ENCODE data around the gene MYZAP.

The MYZAP gene

GRCh38 chr15:57706405-57707209 is 114.9 kb downstream of the MYZAP start, which contains the start of gene POLR2M:
TSS of gene POLR2M (plus strand) at chr15:57706714. CDS start at chr15:57706843, 129 bp downstream.
- peak within 1 kb of the TSS; percentile 91 for H3K4me3 ChIP-seq (ENCODE audit: low read depth, low read length)
- peak; percentile 99 for DNase-seq (ENCODE audit: low read depth)

GRCh38 chr15:57708047-57708446 is 116.3 kb downstream of the MYZAP start:
- no peak for TF ChIP-seq CTCF (conservative IDR thresholded peaks at IDR 0.05; ENCODE audit: low read depth, low read length)
- peak; percentile 56 for DNase-seq (ENCODE audit: low read depth)
- peak overlapping the region; percentile 91 for H3K4me3 ChIP-seq (ENCODE audit: low read depth, low read length)

More at GRCh38 chr15:57706405-57707209, 114.9 kb downstream of the MYZAP start, which contains the start of gene POLR2M:
- no peak for TF ChIP-seq CTCF (conservative IDR thresholded peaks at IDR 0.05; ENCODE audit: low read depth, low read length)

- no peak overlapping the region for H3K4me3 ChIP-seq (ENCODE audit: low read depth, low read length)
- no peak for DNase-seq (ENCODE audit: low read depth)
- no peak for TF ChIP-seq CTCF (conservative IDR thresholded peaks at IDR 0.05; ENCODE audit: low read depth, low read length)
These were observed 126.6 kb downstream of the MYZAP start for GRCh38 chr15:57718309-57718708.

GRCh38 chr15:57720867-57721266 is 129.2 kb downstream of the MYZAP start:
- peak; percentile 40 for DNase-seq (ENCODE audit: low read depth)
- no peak overlapping the region for H3K4me3 ChIP-seq (ENCODE audit: low read depth, low read length)
- no peak for TF ChIP-seq CTCF (conservative IDR thresholded peaks at IDR 0.05; ENCODE audit: low read depth, low read length)

- no peak for DNase-seq (ENCODE audit: low read depth)
- H3K4me3 ChIP-seq (ENCODE audit: low read depth, low read length), result no peak overlapping the region
- TF ChIP-seq CTCF (conservative IDR thresholded peaks at IDR 0.05; ENCODE audit: low read depth, low read length), result no peak
These were observed 134.7 kb downstream of the MYZAP start for GRCh38 chr15:57726411-57726810.

GRCh38 chr15:57727031-57727430 is 135.3 kb downstream of the MYZAP start:
- TF ChIP-seq CTCF (conservative IDR thresholded peaks at IDR 0.05; ENCODE audit: low read depth, low read length), result no peak
- DNase-seq (ENCODE audit: low read depth), result no peak
- no peak overlapping the region for H3K4me3 ChIP-seq (ENCODE audit: low read depth, low read length)

- DNase-seq (ENCODE audit: low read depth), result peak; percentile 22
- no peak for TF ChIP-seq CTCF (conservative IDR thresholded peaks at IDR 0.05; ENCODE audit: low read depth, low read length)
- no peak overlapping the region for H3K4me3 ChIP-seq (ENCODE audit: low read depth, low read length)
These were observed 136.7 kb downstream of the MYZAP start for GRCh38 chr15:57728436-57728835.
